ENCODE data around the gene PRR29. TPM values are rescaled to one million over a fixed set of nuclear protein-coding genes. Genes with fewer than 3 reads are reported as not detected.

Gene PRR29
- total RNA-seq, 1 experiment from 2014 or later = 0.85 TPM

DNA sequence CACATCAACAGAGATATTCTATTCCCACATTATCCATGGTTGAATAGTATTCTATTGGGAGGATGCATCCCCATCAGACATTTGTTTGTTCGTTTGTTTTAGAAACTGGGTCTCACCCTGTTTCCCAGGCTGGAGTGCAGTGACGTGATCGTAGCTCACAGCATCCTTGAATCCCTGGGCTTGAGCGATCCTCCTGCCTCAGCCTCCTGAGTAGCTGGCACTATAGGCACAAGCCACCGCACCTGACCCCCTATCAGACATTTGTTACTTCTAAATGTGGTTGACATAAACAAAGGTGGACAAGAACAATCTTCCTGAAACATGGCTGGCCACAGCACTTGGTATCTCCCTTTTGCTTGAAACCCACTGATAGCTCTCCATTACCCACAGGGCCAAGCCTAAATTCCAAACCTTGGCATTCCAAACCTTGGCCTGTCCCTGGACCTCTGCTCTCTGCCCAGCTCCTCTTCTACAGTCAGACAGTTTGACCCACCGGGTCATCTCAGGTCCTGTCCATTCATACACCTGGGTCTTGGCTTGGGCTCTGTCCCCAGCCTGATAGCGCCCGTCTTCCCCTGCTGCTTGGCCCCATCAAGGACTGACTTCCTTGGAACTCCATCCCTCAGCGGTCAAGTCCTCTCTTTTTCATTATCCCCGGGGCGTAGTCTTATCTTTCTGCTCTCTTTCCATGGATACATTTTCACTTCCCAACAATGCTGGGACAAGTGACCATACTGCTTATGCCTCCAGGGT is 1.5 kb upstream of the PRR29 start:
- H3K27me3 Mint-ChIP-seq (ENCODE audit: low read depth) = peaks cover 49% of the 10 kb centered on the region
- DNase-seq (ENCODE audit: low spot score) = no peak

More for the DNA sequence above, 1.5 kb upstream of the PRR29 start:
- no peak for ATAC-seq
- Mint-ChIP-seq H3K9me3 (no peaks in the 10 kb centered on the region), H3K36me3 (no peaks in the 10 kb centered on the region), H3K27ac (no peak overlapping the region), H3K4me3 (peak overlapping the region; percentile 86), H3K4me1 (peaks cover 16% of the 10 kb centered on the region)
- TF ChIP-seq ZBTB21 (CRISPR knock-in tag; IDR thresholded peaks at IDR 0.05; ENCODE audit: borderline replicate concordance) (no peak), E2F4 (CRISPR knock-in tag; IDR thresholded peaks at IDR 0.05; ENCODE audit: borderline replicate concordance, low read depth) (no peak), ATF1 (CRISPR knock-in tag; IDR thresholded peaks at IDR 0.05) (no peak), ELF4 (CRISPR knock-in tag; IDR thresholded peaks at IDR 0.05; ENCODE audit: low read depth) (no peak), TCF7 (CRISPR knock-in tag; IDR thresholded peaks at IDR 0.05; ENCODE audit: low read depth) (no peak), IRF1 (CRISPR knock-in tag; IDR thresholded peaks at IDR 0.05) (no peak), CBFB (CRISPR knock-in tag; IDR thresholded peaks at IDR 0.05; ENCODE audit: low read depth) (no peak), STAT6 (CRISPR knock-in tag; conservative IDR thresholded peaks at IDR 0.05; ENCODE audit: low read depth) (no peak), FOXP1 (CRISPR knock-in tag; IDR thresholded peaks at IDR 0.05; ENCODE audit: borderline replicate concordance) (no peak), E2F5 (CRISPR knock-in tag; IDR thresholded peaks at IDR 0.05) (no peak), CDX4 (CRISPR knock-in tag; IDR thresholded peaks at IDR 0.05; ENCODE audit: borderline replicate concordance) (no peak)
- TF ChIP-seq, protein P1, sequence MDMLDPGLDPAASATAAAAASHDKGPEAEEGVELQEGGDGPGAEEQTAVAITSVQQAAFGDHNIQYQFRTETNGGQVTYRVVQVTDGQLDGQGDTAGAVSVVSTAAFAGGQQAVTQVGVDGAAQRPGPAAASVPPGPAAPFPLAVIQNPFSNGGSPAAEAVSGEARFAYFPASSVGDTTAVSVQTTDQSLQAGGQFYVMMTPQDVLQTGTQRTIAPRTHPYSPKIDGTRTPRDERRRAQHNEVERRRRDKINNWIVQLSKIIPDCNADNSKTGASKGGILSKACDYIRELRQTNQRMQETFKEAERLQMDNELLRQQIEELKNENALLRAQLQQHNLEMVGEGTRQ (CRISPR knock-in tag; IDR thresholded peaks at IDR 0.05) = no peak
- CTCF ChIA-PET = interaction anchor here (0.9 to 8.7 kb wide), 11 partner anchors 11 to 137 kb away, joined by 3 to 46 read pairs (median 6); partner anchors contain the start of genes GH1 and GH2
- POLR2A ChIA-PET = no interaction called here

All from WTC11 (cell line).